GM06990 (cell line): ENCODE results near the gene SEPTIN5.

Source experiments
- DNase-seq: peaks from one replicate; pipeline ENCODE4 v3.0.0-alpha.2; 2011; ENCODE audit not compliant: insufficient read length; ENCODE audit errors: extremely low read depth
- H3K27me3 ChIP-seq: replicated peaks from 2 replicates; pipeline ENCODE4 v1.6.0; 2011; ENCODE audit warnings: low read length; ENCODE audit not compliant: control insufficient read depth, insufficient read depth
- H3K36me3 ChIP-seq: 2 replicates; pipeline ENCODE4 v1.5.1; 2011; ENCODE audit warnings: low read length; ENCODE audit not compliant: control insufficient read depth, insufficient read depth
- H3K4me3 ChIP-seq: replicated peaks from 2 replicates; pipeline ENCODE4 v1.5.1; 2011; ENCODE audit warnings: low read depth, mild to moderate bottlenecking, control low read depth, low read length
- TF ChIP-seq, protein P1 (sequence below): IDR thresholded peaks from 2 replicates; pipeline ENCODE4 v1.5.1; 2011; ENCODE audit warnings: low read length, control low read depth, mild to moderate bottlenecking, inconsistent platforms; ENCODE audit not compliant: insufficient read depth, poor library complexity, severe bottlenecking

Gene SEPTIN5

DNA sequence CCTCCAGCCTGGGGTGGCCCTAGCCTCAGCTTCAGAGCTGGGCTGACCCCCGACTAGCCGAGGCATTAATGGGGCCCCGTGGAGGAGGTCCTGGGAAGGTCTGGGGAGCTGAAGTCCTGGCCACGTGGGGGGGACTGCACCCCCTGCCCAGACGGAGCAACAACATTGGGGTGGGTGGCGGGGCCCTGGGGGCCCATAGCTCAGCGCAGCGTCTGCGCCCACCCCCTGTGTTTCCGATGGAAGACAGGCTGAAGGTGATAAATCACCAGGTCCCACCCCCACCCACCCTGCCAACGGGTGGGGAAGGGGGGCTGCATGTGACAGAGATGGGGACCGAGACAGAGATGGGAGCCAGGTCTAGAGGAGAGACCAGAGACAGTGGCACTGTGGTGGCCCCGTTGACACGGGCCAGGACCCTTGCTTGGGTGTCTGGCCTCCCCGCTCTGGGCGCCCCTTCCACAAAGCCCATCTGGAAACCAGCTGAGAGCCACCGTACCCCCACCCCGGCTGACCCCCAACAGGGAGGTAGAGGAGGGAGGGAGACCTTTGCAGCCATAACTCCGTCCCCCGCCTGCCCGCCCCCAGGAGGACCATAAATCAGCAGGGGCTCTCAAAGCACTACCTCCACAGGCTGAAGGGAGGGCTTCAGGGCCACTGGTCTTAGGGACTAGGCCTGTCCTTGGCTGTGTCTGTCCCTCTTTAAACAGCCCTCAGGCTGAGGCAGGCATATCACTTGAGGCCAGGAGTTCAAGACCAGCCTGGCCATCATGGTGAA is 17.2 kb downstream of the SEPTIN5 start:
- H3K36me3 ChIP-seq = no peaks in the 10 kb centered on the region
- no peak overlapping the region for H3K4me3 ChIP-seq
- DNase-seq = no peak
- no peaks in the 10 kb centered on the region for H3K27me3 ChIP-seq
- TF ChIP-seq, protein P1, sequence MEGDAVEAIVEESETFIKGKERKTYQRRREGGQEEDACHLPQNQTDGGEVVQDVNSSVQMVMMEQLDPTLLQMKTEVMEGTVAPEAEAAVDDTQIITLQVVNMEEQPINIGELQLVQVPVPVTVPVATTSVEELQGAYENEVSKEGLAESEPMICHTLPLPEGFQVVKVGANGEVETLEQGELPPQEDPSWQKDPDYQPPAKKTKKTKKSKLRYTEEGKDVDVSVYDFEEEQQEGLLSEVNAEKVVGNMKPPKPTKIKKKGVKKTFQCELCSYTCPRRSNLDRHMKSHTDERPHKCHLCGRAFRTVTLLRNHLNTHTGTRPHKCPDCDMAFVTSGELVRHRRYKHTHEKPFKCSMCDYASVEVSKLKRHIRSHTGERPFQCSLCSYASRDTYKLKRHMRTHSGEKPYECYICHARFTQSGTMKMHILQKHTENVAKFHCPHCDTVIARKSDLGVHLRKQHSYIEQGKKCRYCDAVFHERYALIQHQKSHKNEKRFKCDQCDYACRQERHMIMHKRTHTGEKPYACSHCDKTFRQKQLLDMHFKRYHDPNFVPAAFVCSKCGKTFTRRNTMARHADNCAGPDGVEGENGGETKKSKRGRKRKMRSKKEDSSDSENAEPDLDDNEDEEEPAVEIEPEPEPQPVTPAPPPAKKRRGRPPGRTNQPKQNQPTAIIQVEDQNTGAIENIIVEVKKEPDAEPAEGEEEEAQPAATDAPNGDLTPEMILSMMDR = no peak

DNA sequence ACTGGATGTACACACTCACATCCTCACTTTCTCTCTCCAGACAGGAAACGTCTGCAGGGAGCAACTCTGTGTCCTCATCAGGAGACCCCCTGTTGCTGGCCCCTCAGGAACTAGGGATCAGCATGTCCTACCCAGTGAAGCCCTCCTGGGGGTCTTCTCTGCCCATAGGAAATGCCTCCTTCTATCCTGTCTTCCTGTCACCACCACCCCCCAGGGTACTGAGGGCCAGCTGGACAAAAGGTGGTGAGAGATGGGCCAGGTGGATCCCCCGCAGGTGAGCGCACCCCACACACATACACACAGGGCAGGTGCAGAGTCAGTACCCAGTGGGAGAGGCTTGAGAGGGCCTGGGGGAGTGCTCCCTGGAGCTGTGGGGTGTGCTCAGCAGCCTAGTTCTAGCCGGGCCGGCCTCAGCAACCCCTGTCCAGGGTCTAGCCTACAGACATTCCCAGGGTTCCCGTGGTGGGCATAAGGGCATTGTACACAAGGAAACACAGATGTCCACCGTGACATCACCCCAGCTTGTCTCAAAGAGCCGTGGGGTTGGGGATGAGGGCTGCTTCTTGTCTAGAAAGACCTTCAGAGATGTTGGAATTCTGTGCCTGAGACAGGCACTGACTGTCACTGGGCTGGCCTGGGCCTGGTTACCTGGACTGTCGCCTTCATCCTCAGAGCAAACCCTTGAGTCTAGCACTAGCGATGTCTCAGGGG is 18.3 kb downstream of the SEPTIN5 start:
- Histone ChIP-seq H3K4me3 (no peak overlapping the region), H3K36me3 (no peaks in the 10 kb centered on the region), H3K27me3 (no peaks in the 10 kb centered on the region)
- TF ChIP-seq, protein P1 = no peak
- DNase-seq = no peak

DNA sequence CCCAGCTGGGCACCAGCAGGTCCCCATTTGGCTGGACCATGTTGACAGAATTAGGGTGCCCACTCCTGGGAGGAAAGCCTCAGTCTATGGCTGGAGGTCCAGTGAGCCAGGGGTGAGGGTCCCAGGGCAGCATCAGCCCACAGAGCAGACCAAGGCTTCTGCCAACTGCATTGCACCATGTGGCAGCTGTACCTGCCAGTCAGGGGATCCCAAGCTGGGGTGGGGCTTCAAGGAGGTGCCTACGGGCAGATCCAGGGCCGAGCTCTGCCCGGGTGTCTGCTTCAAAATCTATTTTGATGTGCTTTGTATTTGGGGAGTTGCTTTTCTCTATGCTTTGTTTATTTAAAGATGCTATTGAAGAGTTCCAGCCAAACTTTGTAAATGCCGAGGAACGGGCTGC is 19.5 kb downstream of the SEPTIN5 start:
- TF ChIP-seq, protein P1 = no peak
- H3K27me3 ChIP-seq = no peaks in the 10 kb centered on the region
- DNase-seq = no peak
- no peaks in the 10 kb centered on the region for H3K36me3 ChIP-seq
- H3K4me3 ChIP-seq = no peak overlapping the region

DNA sequence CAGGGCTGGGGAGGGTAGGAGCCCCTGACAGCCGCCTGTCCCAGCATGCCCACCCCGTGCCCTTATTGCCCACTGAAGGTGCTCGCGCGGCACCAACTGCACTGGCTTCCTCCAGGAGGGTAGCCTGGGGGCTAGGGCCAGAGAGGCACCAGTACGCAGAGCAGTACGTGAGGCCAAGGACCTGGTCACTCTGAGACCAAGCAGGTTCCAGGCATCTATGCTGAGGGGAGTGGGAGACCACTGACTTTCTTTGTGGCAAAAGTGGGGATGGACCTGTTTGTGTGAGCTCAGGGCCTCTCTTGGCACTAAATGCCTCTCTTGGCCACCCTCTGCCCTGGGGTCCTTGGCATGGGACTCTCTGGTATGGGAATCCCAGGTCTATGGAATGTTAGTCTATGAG is 19.9 kb downstream of the SEPTIN5 start:
- Histone ChIP-seq H3K36me3 (no peaks in the 10 kb centered on the region), H3K4me3 (no peak overlapping the region), H3K27me3 (no peaks in the 10 kb centered on the region)
- TF ChIP-seq, protein P1 = no peak
- no peak for DNase-seq

DNA sequence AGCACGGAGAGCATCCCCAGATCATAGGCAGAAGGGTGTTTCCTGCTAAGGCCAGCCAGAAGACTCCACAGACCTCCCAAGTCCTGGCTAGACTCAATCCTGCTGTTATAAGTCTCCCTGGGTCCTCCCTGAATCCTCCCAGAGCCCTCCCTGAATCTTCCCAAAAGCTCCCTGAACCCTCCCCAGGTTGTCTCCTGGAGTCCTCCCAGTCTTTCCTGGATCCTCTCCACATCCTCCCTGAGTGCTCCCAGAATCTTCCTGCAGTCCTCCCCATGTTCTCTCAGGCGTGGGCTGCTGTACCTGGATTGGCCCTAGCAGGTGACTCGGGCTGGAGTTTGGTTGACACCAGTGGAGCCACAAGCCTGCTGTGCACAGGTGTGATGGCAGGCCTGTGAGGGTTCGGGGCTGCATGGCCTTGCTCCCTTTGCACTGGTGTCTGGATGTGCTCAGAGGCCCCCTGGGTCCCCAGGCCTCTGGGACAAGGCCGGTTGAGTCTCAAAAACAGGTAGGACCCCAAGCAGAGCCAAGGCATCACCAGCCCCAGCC is 20.6 kb downstream of the SEPTIN5 start:
- DNase-seq = no peak
- TF ChIP-seq, protein P1 = no peak
- Histone ChIP-seq H3K36me3 (no peaks in the 10 kb centered on the region), H3K27me3 (no peaks in the 10 kb centered on the region), H3K4me3 (no peak overlapping the region)
